Erythroblast (primary cell): Measurements from ENCODE around the gene PIK3CA.

Source experiments
- DNase-seq, 2 experiments: peaks; one replicate each; lab custom pipeline; 2025; lab: John Stamatoyannopoulos, UW
- GATA1 ChIP-seq: IDR thresholded peaks from 2 replicates; pipeline ENCODE4 v1.6.1; 2011; ENCODE audit warnings: low read depth, mild to moderate bottlenecking, control low read depth, low read length, moderate library complexity
- POLR2A ChIP-seq: IDR thresholded peaks from 2 replicates; pipeline ENCODE4 v1.6.1; 2011; ENCODE audit warnings: mild to moderate bottlenecking, low read length

The PIK3CA gene

DNA sequence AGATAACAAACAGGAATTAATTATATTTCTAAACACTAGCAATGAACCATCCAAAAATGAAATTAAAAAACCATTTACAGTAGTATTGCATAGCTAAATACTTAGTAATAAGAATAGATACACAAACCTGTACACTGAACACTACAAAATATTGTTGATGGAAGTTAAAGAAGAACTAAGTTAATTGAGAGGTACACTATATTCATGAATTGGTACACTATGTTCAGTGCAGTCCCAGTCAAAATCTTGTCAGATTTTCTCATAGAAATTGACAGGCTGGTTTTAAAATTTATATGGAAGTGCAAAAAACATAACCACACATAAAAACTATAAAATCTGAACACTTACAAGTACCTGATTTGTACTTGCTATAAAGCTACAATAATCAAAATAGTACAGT is 24.4 kb downstream of the PIK3CA start:
- DNase-seq, result no peak
- TF ChIP-seq GATA1 (no peak), POLR2A (no peak)

- DNase-seq, result no peak
- TF ChIP-seq GATA1 (no peak), POLR2A (no peak)
Observed at GRCh38 chr3:179174316-179174715, 26.2 kb downstream of the PIK3CA start.

DNA sequence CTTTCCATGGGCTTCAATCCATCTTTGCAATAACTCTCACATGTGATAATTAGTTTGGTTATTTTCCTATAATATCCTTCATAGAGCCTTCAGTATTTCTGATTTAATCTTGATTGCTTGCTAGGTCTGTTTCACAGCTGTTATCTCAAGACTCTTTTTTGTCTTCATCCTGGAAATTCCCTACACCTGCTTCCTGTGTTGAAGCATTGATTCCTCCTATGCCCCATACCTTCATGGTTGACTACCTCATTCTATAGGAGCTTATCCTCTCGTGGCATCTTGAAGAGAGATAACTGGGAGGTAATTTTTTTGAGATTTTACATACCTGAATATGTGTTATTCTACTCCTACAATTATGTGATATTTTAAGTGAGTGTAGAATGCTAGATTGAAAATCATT is 26.7 kb downstream of the PIK3CA start:
- no peak for TF ChIP-seq POLR2A
- no peak for TF ChIP-seq GATA1

DNA sequence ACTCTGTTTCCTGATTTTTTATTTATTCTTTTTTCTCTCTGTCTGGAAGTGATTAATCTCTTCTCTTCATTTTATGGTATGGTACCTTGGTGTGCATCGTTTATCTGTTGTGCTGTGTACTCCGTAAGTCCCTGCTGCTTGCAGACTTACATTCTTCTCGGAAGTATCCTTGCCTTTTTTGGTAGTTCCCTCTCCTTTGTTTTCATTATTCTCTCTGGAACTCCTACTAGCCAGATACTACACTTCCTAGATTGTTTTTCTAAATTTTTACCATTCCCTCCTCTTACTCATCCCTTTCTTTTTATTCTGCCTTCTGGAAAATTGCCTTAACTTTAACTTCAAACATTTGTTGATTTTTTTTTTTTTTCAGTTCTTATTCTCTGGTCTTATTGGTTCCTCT is 27.2 kb downstream of the PIK3CA start:
- DNase-seq, result no peak
- TF ChIP-seq GATA1, result no peak
- no peak for TF ChIP-seq POLR2A

More for the DNA sequence above, 26.7 kb downstream of the PIK3CA start:
- DNase-seq, result no peak

DNA sequence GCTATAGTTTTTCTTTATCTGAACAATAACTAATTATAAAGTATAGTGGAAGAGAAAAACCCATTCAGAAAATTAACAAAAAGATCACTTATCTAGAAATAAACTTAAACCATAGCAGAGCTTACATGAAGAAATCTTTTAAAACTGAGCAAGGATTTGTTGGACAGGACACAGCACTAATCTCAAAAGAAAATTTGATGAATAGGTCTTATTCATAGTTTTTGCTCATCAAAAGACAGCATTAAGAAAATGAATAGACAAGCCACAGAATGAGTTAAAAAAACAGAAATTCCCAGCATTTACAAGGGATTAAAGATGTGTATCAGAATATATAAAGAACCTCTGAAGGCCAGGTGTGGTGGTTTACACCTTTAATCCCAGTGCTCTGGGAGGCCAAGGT is 29.5 kb downstream of the PIK3CA start:
- TF ChIP-seq POLR2A, result no peak
- TF ChIP-seq GATA1, result no peak
- no peak for DNase-seq

DNA sequence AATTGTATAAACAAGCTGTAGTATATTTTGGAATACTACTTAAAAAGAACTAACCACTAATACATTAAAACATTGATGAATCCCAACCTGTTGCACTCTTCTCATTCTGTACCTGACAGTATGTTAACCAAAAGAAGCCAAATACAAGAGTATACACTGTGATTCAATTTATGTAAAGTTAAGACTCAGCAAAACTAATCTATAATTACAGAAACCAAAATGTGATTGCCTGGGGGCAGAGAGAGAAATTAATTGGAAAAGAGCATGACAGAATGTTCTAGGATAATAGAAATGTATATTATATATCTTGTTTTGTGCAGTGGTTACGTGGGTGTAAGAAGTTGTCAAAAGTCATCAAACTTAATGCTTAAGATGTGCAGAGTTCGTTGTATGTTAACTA is 31.1 kb downstream of the PIK3CA start:
- no peak for DNase-seq
- TF ChIP-seq GATA1 (no peak), POLR2A (no peak)

- DNase-seq, result peak; percentile 34 to 62
- TF ChIP-seq POLR2A, result no peak
- no peak for TF ChIP-seq GATA1
Observed at GRCh38 chr3:179179979-179180759, 32.0 kb downstream of the PIK3CA start.

- peak; percentile 30 to 51 for DNase-seq
Observed at GRCh38 chr3:179181021-179181472, 32.9 kb downstream of the PIK3CA start.

GRCh38 chr3:179181993-179182551 is 33.9 kb downstream of the PIK3CA start:
- no peak for TF ChIP-seq GATA1
- TF ChIP-seq POLR2A, result no peak
- peak in 1 of 2 experiments; percentile 37 for DNase-seq

More at GRCh38 chr3:179181021-179181472, 32.9 kb downstream of the PIK3CA start:
- no peak for TF ChIP-seq GATA1
- TF ChIP-seq POLR2A, result no peak

- no peak for DNase-seq
- TF ChIP-seq GATA1, result no peak
- no peak for TF ChIP-seq POLR2A
Observed at GRCh38 chr3:179182902-179183301, 34.7 kb downstream of the PIK3CA start.

DNA sequence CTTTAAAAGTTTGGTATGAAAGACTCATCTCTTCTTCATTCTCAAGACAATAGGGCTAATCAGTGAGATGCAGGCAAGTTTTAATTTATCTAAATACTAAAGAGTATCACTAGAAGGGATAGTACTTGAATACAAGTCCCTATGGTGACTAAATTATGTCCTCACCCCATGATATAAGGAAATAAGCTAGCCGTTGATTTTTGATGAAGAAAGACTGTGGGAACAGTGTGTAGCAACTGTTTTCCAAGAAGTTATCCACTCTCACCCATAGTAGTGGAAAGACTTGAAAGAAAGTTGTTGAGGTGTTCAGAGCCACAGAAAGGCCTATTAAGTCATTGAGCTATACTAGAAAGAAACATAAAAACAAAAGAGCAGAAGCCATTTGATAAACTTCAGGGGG is 36.7 kb downstream of the PIK3CA start:
- no peak for DNase-seq
- TF ChIP-seq GATA1, result no peak
- TF ChIP-seq POLR2A, result no peak

- TF ChIP-seq GATA1 (no peak), POLR2A (no peak)
- DNase-seq, result no peak
Observed at GRCh38 chr3:179186426-179186825, 38.3 kb downstream of the PIK3CA start.

- TF ChIP-seq GATA1, result no peak
- no peak for TF ChIP-seq POLR2A
- no peak for DNase-seq
Observed at GRCh38 chr3:179189759-179190158, 41.6 kb downstream of the PIK3CA start.

- no peak for TF ChIP-seq POLR2A
- no peak for TF ChIP-seq GATA1
- DNase-seq, result no peak
Observed at GRCh38 chr3:179190581-179190980, 42.4 kb downstream of the PIK3CA start.

GRCh38 chr3:179192542-179192941 is 44.4 kb downstream of the PIK3CA start:
- DNase-seq, result no peak
- TF ChIP-seq POLR2A, result no peak
- TF ChIP-seq GATA1, result no peak
